Effector memory CD4-positive, alpha-beta T cell (primary cell): ENCODE data around the gene CCDC77.
"Not testable (repeated sequence)": the region's sequence is repeated elsewhere in the genome, so short reads cannot be mapped to it uniquely, and the experiment has no call there.

Source experiments
- DNase-seq, 3 donors: peaks; one replicate each; pipeline ENCODE4 v3.0.0-alpha.2; 2020
- H3K27ac ChIP-seq: 2 replicates; pipeline ENCODE4 v1.7.0; 2013; ENCODE audit warnings: mild to moderate bottlenecking, low read length, moderate library complexity; ENCODE audit not compliant: insufficient read depth, poor library complexity, severe bottlenecking
- H3K27me3 ChIP-seq: replicated peaks from 2 replicates; pipeline ENCODE4 v1.7.0; 2013; ENCODE audit warnings: mild to moderate bottlenecking, low read length; ENCODE audit not compliant: insufficient read depth, control insufficient read depth, poor library complexity, severe bottlenecking
- H3K36me3 ChIP-seq: 2 replicates; pipeline ENCODE4 v1.7.0; 2013; ENCODE audit warnings: mild to moderate bottlenecking, low read length, moderate library complexity; ENCODE audit not compliant: control insufficient read depth, insufficient read depth
- H3K4me1 ChIP-seq: 2 replicates; pipeline ENCODE4 v1.7.0; 2013; ENCODE audit warnings: low read length, mild to moderate bottlenecking; ENCODE audit not compliant: control insufficient read depth, insufficient read depth, poor library complexity, severe bottlenecking
- H3K4me3 ChIP-seq: 2 replicates; pipeline ENCODE4 v1.7.0; 2013; ENCODE audit warnings: low read length, low read depth, mild to moderate bottlenecking; ENCODE audit not compliant: insufficient read depth, poor library complexity, severe bottlenecking
- H3K9me3 ChIP-seq: 2 replicates; pipeline ENCODE4 v1.7.0; 2013; ENCODE audit warnings: mild to moderate bottlenecking, low read length, moderate library complexity; ENCODE audit not compliant: control insufficient read depth

CCDC77 gene

DNA sequence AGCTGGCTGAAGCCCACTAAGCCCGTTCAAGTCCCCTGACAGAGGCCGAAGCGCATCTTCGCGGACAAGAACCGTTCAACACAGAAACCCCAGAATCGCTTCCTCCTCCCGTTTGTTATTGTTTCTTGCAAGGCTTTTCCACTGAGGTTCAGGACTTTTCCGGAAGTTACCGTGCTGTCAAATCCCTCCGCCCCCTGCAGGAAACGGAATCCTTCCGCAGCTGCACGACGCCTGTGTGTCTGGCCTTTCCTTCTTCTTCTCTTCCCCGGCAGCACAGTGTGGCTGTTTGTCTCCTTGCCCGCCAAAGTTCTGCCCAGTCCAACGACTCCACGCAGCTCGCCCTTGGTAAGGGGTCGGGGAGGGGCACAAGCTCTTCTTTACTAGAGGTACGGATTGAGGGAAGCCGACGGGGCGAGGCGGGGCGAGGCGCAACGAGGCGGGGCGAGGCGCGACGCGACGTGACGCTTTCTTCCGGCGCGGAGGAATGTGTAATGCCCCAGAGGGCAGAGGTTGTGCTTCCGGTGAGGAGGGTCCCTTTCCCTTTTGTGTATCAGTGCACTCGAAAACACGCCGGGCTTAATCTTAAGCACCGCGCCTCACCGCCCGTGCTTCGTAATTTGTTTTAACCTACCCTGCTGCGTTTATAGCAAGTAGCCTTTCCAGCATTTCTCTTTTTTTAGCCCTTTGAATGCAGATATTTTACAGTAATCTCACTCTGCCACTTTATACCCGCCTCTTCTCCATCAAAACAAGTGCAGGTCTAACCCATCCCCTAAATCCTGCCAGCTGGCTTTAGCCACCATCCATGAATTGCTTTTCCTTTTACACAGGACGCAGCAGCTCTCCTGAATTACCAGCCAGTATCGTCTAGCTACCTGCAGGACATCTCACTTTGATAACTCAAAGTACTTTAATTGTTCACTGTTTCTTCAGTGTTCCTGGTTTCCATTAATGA is 12.0 kb upstream of the CCDC77 start, which contains the start of gene KDM5A:
Gene KDM5A (minus strand): TSS at position 179 of the 955 bp plus-strand sequence. CDS start 229 bp downstream, outside the sequence.
- peaks cover 15% of the 10 kb centered on the region for H3K4me1 ChIP-seq
- peak; percentile 85 to 88 (median 86) for DNase-seq
- H3K36me3 ChIP-seq, result peaks cover 4% of the 10 kb centered on the region
- no peaks in the 10 kb centered on the region for H3K9me3 ChIP-seq
- H3K4me3 ChIP-seq, result peak within 1 kb of the TSS; percentile 97
- H3K27me3 ChIP-seq, result no peaks in the 10 kb centered on the region
- peak within 1 kb of the TSS; percentile 94 for H3K27ac ChIP-seq

DNA sequence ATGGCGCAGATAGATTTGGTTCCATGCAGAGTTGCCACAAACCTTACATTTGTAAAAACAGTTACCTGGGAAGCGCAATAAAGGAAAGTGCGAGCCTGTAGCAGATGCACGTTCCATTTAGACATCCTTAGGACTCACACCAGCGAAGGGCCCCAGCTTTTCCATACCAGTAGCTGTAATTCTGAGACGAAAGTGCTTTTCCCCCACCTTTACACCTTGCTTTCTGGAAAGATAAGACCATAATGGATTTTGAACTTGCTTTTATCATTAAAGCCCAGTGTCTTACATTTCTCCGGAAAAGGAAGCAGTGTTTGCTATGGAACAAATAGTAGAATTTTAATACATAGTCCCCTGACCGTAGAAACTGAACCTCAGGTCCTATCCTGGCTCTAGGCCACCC is 616 bp upstream of the CCDC77 start:
- H3K4me3 ChIP-seq, result peak overlapping the region; percentile 90
- H3K9me3 ChIP-seq, result no peaks in the 10 kb centered on the region
- H3K27me3 ChIP-seq, result no peaks in the 10 kb centered on the region
- H3K27ac ChIP-seq, result no peak overlapping the region
- no peak for DNase-seq
- H3K36me3 ChIP-seq, result no peaks in the 10 kb centered on the region
- peaks cover 3% of the 10 kb centered on the region for H3K4me1 ChIP-seq

DNA sequence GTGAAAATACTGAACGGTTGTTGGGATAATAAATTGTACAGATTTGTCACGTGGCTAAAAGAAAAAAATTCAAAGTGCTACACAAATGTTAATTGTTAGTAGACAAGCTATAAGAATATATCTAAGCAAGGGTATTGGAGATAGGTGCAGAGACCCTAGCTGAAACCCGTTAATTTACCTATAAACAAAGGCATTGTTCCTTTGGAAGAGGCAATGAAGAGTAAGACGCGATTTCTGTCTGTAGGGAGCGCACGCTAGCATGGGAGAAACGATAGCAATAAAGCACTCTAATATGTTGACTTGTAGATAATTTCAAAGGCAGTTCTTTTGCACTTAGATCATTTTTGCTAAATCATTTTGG is 565 bp downstream of the CCDC77 start:
- H3K36me3 ChIP-seq, result no peaks in the 10 kb centered on the region
- H3K27ac ChIP-seq, result peak overlapping the region; percentile 55
- H3K4me3 ChIP-seq, result peak overlapping the region; percentile 90
- H3K9me3 ChIP-seq, result no peaks in the 10 kb centered on the region
- no peaks in the 10 kb centered on the region for H3K27me3 ChIP-seq
- peaks cover 3% of the 10 kb centered on the region for H3K4me1 ChIP-seq
- no peak for DNase-seq

DNA sequence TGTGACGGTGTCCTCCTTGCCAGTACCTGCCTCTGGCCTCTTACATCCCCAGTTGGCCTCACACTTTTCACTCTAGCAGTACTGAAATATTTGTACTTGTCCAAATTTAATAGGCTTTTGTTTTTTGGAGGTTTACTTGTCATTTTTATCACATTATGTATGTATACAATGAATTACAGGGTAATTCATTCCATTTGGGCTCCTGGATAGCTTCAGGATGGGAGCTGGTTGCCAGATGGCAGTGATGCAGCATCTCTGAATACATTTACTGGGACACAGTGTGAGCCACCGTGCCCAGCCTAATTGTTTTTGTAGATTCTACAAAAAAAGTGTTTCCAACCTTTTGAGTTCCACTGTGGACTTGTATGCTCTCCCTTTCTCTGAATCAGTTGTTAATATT is 13.4 kb downstream of the CCDC77 start:
- Histone ChIP-seq H3K4me1 (no peaks in the 10 kb centered on the region), H3K27me3 (no peaks in the 10 kb centered on the region), H3K9me3 (no peaks in the 10 kb centered on the region), H3K27ac (no peak overlapping the region), H3K4me3 (no peak overlapping the region), H3K36me3 (peaks cover 10% of the 10 kb centered on the region)
- DNase-seq, result no peak

DNA sequence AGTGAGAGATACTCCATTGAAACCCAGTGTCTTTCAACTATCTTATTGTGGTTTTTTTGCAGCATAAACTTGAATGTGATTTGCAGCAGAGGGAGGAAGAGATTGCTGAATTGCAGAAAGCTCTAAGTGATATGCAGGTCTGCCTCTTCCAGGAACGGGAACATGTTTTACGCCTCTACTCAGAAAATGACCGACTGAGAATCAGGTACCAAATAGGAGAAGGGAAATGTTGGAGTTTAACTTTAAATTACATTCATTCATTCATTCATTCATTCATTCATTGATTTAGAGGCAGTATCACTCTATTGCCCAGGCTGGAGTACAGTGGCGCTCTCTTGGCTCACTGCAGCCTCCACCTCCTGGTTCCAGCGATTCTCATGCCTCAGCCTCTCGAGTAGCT is 17.0 kb downstream of the CCDC77 start:
- no peak overlapping the region for H3K27ac ChIP-seq
- no peak for DNase-seq
- H3K4me1 ChIP-seq, result no peaks in the 10 kb centered on the region
- no peak overlapping the region for H3K4me3 ChIP-seq
- no peaks in the 10 kb centered on the region for H3K27me3 ChIP-seq
- no peaks in the 10 kb centered on the region for H3K9me3 ChIP-seq
- peaks cover 10% of the 10 kb centered on the region for H3K36me3 ChIP-seq

DNA sequence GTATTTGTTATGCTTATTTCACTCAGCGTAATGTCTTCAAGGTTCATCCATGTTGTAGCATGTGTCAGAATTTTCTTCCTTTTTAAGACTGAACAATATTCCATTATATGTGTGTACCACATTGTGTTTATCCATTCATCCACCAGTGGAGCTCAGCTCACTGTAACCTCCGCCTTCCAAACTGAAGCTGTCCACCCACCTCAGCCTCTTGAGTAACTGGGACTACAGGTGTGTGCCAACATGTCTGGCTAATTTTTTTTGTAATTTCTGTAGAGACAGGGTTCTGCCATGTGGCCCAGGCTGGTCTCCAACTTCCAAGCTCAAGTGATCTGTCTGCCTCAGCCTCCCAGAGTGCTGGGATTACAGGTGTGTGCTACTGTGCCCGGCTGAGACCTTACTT is 21.1 kb downstream of the CCDC77 start:
- Histone ChIP-seq H3K4me3 (no peak overlapping the region), H3K27ac (no peak overlapping the region), H3K9me3 (no peaks in the 10 kb centered on the region), H3K4me1 (no peaks in the 10 kb centered on the region), H3K36me3 (peaks cover 12% of the 10 kb centered on the region), H3K27me3 (no peaks in the 10 kb centered on the region)
- DNase-seq, result no peak

DNA sequence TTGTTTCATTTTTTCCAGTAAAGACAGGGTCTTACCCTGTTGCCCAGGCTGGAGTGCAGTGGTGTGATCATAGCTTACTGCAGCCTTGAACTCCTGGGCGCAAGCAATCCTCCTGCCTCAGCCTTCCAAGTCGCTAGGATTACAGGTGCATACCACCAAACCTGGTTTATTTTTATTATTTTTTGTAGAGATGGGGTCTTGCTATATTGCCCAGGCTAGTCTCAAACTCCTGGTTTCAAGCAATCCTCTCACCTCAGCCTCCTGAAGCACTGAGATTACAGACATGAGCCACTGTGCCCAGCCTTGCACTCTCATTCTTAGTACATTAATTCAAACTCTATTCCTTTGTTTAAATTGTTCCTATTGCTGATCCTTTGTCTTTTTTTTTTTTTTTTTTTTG is 34.3 kb downstream of the CCDC77 start:
- peaks cover 10% of the 10 kb centered on the region for H3K36me3 ChIP-seq
- H3K4me1 ChIP-seq, H3K9me3 ChIP-seq, H3K4me3 ChIP-seq, H3K27ac ChIP-seq, DNase-seq, H3K27me3 ChIP-seq: not testable (repeated sequence)

DNA sequence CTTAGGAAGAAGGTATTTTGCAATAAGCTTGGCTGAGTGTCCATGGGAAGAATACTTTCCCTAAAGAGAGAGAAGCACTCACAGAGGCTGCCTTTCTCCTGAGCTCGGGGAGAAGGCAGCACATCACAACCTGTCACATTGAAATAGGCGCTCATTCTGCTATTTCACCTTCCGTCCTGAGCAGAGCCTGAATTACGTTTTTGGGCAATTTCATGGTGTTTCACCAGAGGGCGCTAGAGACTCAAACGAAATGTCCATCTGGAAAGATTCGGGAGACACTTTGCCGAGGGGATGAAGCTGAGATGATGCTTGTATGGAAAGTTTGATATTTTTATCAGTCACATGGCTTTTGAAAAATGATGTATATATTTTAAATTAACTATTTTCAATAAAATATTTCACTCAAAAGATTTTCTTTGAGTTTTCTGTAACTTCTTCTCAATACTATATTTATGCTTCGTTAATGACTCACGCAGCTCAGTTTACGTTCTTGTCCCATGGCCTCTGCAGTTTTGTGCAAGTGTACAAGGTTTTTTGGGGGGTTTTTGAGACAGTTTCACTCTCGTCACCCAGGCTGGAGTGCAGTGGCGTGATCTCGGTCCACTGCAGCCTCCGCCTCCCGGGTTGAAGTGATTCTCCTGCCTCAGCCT is 40.9 kb downstream of the CCDC77 start:
- Histone ChIP-seq H3K36me3 (no peaks in the 10 kb centered on the region), H3K27me3 (no peaks in the 10 kb centered on the region), H3K4me1 (no peaks in the 10 kb centered on the region), H3K4me3 (no peak overlapping the region), H3K9me3 (no peaks in the 10 kb centered on the region), H3K27ac (no peak overlapping the region)
- peak in 1 of 3 donors; percentile 31 for DNase-seq

DNA sequence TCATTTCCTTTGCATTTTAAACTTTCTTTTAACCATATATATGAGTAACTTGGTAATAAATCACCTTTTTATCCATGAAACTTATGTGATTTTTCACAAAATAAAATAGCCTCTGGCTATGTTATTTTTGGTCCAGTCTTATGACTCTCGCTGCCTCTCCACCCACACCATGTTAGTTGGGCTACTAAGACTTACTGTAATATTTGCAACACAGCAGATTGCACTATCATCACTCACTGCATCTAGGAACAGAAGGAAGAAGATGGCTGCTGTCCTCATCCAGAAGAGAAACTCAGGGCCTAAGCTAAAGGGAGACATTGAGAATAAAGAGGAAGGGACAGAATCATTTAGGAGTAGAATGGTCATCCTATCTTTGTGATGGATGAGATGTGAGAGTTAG is 45.7 kb downstream of the CCDC77 start:
- Histone ChIP-seq H3K9me3 (no peaks in the 10 kb centered on the region), H3K4me3 (no peak overlapping the region), H3K4me1 (no peaks in the 10 kb centered on the region), H3K36me3 (no peaks in the 10 kb centered on the region), H3K27ac (no peak overlapping the region), H3K27me3 (no peaks in the 10 kb centered on the region)
- DNase-seq, result no peak

DNA sequence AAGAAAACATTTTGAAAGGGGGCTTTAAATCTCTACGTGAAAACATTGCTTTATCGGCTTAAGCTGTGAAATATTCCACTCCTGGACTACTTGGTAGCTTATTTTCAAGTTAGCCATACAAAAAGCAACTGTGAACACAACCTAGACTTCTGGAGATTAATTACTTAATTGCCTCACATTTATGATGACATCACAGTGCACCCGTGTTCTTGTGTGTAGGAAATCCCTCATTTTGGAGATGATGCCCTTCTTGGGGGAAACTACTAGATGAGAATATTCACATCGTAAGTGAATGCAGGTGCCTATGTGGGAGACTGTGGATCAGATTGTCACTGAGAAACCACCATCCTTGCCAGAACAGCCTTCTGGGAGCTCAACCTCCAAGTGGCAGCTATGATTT is 47.8 kb downstream of the CCDC77 start:
- Histone ChIP-seq H3K4me1 (no peaks in the 10 kb centered on the region), H3K36me3 (no peaks in the 10 kb centered on the region), H3K27ac (no peak overlapping the region), H3K27me3 (no peaks in the 10 kb centered on the region), H3K9me3 (no peaks in the 10 kb centered on the region), H3K4me3 (no peak overlapping the region)
- no peak for DNase-seq
